NCI-H187 treated with DMSO at 0.1 percent for 48 hours (cell line): ENCODE results near the gene SMIM36.
"Not testable (repeated sequence)": the region's sequence is repeated elsewhere in the genome, so short reads cannot be mapped to it uniquely, and the experiment has no call there.

Experiments used
- DNase-seq: peaks from one replicate; lab custom pipeline; 2025; lab: John Stamatoyannopoulos, UW

SMIM36 gene

DNA sequence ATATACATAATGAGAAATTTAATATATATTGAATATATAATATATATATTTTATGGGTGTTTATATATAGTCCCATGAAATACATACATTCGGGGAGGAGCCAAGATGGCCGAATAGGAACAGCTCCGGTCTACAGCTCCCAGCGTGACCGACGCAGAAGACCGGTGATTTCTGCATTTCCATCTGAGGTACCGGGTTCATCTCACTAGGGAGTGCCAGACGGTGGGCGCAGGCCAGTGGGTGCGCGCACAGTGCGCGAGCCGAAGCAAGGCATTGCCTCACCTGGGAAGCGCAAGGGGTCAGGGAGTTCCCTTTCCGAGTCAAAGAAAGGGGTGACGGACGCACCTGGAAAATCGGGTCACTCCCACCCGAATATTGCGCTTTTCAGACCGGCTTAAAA is 9.6 kb downstream of the SMIM36 start:
- not testable (repeated sequence) for DNase-seq

DNA sequence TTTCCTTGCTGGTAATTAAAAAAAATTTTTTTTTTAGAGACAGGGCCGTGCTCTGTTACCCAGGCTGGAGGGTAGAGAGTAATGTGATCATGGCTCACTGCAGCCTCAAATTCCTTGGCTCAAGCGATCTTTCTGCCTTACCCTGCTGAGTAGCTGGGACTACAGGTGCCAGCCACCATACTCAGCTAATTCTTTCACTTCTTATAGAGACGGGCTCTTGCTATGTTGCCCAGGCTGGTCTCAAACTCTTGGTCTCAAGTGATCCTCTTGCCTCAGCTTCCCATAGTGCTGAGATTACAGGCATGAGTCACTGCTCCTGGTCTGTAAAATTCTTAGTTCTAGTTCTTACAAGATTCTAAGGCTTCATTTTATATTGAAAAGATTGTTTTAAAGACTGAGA is 11.1 kb downstream of the SMIM36 start:
- DNase-seq, result no peak

DNA sequence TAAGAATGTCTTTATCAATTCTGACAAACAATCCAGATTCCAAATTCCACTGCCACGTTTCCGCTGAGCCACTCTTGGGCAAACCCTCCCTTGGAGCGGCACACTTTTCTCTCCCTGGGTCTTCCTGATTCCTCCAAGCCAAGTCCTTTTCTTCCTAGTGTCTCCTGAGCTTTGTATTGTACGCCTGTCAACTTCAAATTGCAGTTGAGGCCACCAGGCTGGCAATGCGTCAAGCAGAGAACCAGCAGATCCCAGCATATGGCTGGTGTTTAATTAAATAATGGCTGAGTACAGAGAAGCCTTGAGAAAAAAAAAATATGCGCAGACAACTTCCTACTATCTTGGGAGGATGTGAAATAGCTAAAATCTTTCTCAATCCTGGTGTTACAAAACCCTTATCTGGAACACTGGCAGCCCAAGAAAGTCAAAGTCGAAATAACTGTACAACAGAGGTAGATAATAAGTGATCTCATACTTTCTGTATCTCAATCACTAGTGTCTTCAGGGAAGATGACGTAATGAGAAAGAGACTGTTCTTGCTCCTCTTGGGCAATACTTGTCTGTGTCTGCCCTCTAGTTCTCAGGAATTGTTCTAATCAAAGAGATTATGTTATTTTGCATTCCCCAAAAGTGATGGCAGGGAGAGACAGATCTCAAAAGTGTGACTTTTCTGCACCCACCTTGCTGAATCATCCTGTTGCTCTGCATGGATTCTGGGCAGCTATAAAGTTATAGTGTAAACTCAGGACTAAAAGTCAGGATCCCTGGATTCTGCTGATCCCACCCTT is 15.0 kb downstream of the SMIM36 start:
- no peak for DNase-seq

DNA sequence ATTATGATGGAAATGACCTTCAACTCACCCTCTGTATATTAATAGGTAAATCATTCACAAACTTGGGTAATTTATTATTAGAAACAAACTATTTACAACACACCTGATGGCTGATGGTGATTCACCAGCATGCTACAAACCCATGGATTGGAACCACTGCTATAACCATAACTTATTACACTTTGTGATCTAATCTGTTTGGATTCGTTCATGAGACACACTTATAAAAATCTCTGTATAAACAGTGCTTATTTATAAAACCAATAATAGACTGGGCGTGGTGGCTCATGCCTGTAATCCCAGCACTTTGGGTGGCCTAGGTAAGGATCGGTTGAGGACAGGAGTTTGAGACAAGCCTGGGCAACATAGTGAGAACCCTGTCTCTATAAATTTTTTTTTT is 16.0 kb downstream of the SMIM36 start:
- DNase-seq, result no peak

DNA sequence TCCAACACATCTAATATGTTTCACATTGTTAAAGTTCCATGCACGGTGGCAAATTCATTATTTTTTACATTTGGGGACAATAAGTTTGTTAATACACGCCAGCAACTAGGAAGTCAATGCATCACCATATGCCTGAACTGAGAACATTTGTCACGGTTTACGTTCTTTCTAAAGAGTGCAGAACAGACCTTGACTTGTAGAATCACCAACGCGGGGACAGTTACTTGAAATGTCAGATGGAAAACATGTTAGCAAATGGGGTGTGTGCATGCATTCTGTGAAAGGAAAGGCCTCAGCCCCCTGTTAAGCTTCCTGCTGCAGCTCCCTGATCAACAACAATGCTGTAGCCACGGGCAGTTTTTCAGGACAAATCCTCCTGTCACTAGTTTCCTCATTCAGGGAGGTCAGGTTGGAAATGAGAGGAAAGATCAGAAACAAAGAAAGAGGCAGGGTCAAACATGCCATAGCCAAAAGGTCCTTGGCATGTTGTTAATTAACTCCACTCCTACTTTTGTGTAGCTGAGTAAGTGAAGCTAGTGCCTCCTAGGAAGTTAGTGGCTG is 18.4 kb downstream of the SMIM36 start:
- DNase-seq, result no peak

DNA sequence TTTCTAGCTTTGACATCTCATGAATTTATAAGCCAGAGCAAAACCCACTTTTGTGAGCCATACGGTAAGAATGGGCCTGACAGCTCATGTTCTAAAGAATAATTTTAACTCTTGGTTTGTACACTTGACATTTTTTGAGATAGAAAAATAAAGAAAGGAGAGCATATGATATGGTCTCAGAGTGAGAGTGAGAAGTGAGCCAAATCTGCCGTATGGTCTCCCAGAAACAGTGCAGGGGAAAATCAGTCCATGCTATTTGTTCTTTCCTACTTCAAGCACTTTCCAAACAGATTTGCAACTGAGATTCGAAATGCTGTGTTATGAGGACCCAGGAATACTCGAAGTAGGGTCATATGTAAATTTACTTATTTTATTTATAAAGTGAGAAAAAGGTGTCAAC is 20.9 kb downstream of the SMIM36 start:
- no peak for DNase-seq

DNA sequence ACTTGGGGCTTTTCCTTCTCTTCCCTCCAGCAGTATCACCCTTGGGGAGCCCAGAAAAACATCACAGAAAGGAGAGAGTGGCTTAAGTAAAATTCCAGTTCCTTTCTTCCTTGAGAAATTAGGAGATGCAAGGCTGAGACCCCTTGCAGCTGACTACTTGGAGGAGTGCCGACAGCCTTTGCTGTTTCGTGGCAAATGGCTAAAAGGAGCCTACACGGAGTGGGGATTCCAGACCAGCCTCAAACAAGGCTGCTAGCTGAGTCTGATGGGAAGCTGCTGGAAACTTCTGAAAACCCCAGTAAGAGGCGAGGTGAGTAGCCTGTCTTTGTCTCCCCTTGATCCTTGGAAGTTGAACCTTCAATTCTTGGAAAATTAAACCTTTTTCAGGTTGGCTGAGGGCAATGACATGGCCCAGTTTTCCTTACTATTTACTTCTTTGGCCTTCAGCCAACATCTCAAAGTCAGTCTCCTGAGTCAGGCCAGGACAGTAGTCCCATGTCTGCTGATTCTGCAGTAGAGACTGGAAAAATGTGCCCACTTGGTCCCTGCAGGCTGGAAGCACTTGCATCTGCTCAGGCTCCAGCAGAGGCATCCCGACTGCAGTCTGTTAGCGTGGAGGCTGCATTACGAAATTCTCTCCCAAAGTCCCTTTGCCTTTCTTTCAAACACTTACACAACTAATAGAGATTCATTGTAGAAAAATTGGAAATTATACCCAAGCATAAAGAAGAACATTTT is 23.4 kb downstream of the SMIM36 start:
- no peak for DNase-seq

DNA sequence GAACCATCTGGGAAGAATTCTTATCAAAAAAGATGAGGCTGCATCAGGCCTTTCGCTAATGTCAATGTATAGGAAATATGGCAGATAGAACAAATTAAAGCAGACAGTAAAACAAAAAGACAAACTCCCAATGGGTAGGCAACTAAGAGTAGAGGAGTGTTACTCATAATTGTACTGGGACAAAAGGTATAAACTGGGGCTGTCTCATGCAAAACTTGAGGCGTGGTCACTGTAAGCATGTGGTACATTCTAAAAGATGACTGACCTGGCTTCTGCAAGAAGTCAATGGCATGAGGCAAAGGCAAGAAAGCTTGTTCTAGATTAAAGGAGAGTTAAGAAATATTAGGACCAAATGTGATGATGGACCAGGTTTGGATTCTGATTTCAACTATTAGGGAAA is 26.7 kb downstream of the SMIM36 start:
- no peak for DNase-seq

DNA sequence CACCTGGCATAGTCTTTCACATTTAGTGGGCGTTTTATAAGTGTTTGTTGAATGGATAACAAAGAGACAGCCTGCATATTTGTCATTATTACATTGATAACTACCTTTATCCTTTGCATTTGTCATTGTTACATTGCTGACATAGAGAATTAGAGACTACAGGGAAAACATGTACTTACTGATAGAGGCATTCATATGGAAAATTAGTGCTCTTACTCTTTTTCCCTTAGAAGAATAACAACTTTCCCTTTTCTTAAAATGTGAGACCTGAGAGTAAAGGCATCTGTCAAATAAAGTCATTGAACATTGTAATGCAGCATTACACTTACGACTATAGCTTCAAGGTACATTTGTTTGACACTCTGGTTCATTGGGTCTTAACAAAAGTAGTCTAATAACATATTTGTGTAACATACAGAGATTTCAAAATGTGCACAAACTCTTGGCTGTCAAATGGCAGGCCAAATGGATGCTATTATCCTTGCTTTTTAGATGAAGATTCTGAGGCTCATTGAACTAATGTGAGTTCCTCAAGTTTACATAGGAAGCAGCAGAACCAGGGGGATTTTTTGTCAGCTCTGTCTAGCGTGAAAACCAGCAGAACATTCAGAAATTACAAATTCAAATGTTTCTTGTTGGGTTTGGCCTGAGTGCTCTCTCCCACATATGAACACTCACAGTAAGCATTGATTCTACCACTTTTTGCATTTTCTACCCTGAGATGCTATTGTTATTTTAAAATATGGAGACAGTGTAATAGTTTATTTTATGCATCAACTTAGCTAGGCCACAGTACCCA is 28.5 kb downstream of the SMIM36 start:
- DNase-seq, result no peak

DNA sequence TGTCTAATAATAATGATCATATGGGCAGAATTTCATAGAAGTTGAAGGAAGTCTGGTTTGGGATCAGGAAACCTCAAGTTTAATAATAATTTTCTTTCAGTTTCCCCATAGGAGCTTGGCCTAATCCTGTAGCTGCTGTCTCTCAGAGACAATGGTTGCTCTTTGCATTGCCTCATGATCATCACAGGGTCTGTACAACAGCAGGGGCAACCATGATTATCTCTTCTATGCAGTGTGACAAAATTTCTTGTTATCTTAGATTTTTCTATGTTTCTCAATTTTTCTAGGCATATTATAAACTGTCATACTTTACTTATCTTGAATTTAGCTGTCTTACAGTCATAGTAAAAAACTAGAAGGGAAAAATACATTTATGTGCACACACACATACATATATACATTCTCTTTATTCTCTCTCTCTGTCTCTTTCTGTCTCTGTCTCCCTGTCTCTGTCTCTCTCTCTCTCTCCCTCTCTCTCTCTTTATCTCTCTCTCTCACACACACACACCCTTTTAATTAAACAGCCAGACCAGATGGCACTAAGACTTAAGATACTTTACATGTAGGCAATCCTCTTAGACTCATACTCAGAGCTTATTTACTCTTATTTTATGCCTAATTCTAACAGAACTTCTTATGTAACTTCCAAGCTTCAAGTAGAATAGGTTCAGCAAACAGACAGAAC is 30.5 kb downstream of the SMIM36 start:
- no peak for DNase-seq

DNA sequence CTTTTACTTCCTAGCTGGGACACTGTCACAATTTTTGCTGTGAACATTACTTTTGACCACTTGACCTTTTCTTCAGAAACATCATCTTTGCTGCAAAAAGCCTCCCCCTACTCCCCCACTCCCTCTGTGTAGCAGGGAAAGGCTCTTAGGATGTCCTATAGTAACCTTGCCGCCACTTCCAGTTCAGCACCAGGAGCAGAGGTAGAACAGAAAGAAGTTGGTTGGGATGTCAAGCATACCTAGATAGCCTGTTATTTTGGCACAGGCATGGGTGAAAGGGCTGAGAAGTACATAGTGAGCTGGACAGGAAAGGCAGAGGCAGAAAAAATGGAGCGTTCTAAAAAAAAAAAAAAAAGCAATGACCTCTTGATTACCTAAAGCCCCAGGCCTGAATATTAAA is 31.3 kb downstream of the SMIM36 start:
- no peak for DNase-seq

DNA sequence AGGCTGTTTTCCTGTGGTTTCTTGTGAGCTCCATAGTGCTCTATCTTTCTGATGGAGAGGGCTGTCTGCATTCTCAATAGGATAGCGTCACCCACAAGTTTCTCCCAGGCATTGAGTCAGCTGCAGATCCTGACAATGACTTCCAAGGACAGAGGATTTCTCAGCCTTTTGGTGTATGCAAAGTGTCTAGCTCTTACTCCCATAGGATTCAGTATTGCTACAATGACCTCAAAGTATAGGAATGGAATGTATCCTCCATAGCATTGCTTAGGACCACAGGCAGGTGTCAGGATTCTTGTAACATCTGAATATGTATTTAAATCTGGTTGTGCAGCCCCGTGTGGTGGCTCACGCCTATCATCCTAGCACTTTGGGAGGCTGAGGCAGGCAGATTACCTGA is 32.3 kb downstream of the SMIM36 start:
- no peak for DNase-seq

DNA sequence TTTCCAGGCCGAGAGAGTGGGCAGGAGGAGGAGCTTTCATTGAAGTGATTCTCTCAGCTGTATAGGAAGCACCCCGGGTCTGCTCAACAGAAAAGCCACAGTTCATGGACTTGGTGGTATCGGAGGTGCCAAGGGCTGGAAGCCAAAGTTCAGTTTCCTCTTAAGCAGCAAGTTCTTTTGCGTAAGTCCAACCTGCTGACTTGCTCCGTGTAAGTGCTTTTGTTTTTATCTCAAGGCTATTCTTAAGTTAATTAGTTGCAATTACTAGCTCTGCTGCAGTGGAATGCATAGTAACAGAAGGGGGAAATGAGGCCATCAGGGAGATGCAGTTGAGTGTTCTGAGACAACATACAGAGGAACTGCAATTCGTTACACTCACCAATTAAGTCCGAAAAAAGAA is 44.6 kb downstream of the SMIM36 start:
- no peak for DNase-seq

DNA sequence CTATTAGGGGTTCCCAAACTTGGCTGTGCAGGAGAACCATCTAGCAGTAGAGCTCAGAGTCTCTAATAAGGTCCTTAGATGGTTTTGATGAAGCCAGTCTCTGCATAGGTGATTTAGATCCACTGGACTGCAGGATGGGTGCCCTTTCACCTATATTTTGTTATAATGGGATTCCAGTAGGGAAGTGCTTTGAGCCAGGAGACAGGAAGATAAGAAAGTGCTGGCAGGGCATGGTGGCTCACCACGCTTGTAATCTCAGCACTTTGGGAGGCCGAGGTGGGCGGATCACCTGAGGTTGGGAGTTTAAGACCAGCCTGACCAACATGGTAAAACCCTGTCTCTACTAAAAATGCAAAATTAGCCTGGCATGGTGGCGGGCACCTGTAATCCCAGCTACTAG is 45.5 kb downstream of the SMIM36 start:
- DNase-seq, result not testable (repeated sequence)

DNA sequence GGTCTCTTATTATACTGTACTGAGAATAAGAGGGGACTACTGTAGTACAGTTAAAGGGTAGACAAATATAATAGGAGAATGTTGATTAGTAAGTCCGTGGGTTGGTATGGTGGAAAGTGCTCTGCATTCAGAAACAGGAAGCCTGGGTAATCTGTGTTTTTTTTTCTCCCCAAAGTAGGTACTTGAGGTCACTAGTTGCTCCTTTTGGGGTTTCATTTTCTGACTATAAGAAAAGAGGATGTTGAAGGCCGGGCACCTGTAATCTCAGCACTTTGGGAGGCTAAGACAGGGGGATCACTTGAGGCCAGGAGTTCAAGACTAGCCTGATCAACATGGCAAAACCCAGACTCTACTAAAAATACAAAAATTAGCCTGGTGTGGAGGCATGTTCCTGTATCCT is 47.7 kb downstream of the SMIM36 start:
- DNase-seq, result no peak

DNA sequence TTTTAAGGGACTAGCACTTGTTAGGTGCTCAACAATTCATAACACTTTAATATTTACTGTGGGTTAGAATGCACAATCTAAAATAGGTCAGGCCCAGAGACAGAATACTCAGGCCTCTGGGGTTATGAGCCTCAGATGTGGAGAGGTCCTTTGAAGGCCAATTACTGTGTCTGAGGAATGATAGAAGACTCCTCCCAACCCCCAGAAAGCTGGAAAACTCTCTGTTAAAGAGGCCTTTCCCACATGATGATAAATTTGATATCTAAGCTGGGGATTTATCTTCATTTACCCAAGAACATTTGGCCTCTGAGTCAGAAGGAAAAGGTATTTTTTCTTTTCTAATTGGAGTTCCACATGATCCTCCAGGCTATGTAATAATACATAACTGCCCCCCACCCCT is 48.5 kb downstream of the SMIM36 start:
- no peak for DNase-seq

DNA sequence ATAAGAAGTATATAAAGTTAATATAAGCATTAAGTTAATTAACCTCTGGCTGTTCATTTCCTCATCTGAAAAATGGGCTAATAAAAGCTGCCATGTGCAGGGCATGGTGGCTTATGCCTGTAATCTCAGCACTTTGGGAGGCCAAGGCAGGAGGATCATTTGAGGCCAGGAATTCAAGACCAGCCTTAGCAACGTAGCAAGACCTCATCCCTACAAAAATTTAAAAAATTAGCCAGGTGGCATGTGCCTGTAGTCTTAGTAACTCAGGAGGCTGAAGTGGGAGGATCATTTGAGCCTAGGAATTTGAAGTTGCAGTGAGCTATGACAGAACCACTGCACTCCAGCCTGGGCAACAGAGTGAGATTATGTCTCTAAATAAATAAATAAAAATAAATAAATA is 49.0 kb downstream of the SMIM36 start:
- no peak for DNase-seq

DNA sequence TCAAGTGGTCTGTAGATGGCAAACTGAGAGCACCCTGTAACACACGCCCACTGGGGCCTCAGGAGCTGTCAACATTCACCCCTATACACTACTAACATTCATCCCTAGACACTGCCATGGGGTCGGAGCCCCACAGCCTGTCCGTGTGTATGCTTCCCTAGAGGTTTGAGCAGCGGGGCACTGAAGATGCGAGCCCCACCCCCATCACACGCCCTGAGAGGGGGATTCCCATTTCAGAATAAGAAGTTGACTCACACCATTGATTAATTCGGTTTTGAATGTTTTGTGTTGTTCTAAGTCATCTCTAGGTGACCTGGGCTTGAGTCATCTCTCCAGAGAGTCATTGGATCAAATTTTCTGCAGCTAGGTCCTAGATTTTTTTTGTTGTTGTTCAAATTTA is 52.3 kb downstream of the SMIM36 start:
- DNase-seq, result no peak

DNA sequence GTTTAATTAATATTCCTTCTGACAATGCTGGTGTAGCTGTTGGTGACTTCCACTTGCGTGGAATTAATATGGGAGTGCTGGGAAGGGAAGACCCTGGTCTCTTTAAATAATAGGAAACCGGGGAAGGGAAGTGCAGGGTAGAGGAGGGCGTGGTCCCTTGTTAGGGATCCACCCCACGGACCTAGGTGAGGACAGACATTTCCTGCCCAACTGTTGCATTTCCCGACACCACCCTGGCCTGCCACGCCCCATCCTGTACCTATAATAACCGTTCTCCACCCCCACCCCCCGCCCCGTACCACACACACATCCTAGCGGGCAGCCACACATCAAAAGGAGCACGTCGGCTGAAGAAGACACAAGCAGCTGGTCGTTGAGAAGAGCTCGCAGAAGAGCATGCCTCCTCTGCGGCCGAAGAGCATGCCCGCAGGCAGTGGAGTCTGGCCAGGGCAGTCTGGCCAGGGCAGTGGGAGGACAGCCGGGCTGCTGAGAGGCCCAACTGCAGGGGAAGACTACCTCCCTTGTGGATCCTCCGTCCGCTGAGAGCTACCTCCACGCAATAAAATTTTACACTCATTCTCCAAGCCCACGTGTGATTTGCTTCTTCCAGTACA is 52.9 kb downstream of the SMIM36 start:
- no peak for DNase-seq

DNA sequence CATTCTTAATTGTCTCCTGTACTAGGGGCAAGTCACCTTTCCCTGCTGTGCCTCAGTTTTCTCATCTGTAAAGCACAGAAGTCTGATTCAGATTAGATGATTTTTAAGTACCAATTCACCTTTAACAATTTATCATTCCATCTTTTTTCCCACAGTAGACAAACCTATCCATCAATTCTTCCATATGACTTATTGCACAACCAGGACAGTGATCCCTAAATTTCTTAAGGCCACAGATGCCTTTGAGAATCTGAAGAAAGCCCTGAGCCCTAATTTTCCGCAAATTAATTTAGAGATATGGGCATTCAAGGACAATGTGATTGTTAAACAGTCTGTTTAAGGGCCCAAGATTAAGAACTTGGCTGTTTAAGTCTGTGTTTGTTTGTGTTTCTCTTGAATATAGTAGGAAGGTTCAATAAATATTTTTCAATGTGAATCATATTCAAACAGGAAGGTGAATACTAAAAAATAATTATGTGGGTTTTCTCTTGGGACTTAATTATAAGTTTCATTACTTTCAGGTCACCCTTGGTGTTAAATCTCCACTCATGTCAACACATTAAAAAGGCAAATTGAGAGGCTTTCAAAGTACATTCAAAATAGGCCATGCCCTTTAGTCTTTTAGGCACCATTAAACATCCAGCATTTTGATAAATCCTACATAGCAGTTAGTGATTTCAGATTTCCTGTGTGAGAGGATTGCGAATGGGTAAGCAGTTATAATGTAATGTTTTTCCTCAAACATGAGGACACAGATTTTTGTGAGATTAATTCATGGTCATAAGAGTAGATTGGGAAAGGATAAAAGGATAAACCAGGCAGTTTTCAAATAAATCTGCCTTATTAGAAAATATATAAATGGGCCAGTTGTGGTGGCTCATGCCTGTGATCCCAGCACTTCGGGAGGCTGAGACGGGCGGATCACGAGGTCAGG is 54.7 kb downstream of the SMIM36 start:
- DNase-seq, result no peak
